Endothelial cell of umbilical vein (primary cell): ENCODE data around the gene NCAN.
"Not testable (repeated sequence)": the region's sequence is repeated elsewhere in the genome, so short reads cannot be mapped to it uniquely, and the experiment has no call there.

ENCODE experiments used
- CTCF ChIP-seq, 2 donors: IDR thresholded peaks; 1 replicate in 1 of 2; 2 replicates in 1 of 2; pipeline ENCODE4 v1.5.1; 2011; ENCODE audit warnings: low read length in 2 of 2, mild to moderate bottlenecking in 2 of 2, moderate library complexity in 2 of 2, control low read depth in 1 of 2, inconsistent platforms in 1 of 2, low read depth in 1 of 2; ENCODE audit not compliant: insufficient read depth in 1 of 2; ENCODE audit errors: extremely low read depth in 1 of 2
- EZH2 ChIP-seq: IDR thresholded peaks from 2 replicates; pipeline ENCODE4 v1.6.1; 2012; ENCODE audit warnings: borderline replicate concordance, low read depth, mild to moderate bottlenecking, moderate library complexity, low read length, inconsistent platforms; ENCODE audit not compliant: severe bottlenecking
- FOS ChIP-seq: IDR thresholded peaks from 2 replicates; pipeline ENCODE4 v1.6.1; 2011; ENCODE audit warnings: mild to moderate bottlenecking, low read length, moderate library complexity, borderline replicate concordance; ENCODE audit not compliant: insufficient read depth
- JUN ChIP-seq: IDR thresholded peaks from 2 replicates; pipeline ENCODE4 v1.6.1; 2011; ENCODE audit warnings: borderline replicate concordance, low read depth; ENCODE audit not compliant: insufficient read length, insufficient read depth
- MYC ChIP-seq: IDR thresholded peaks from one replicate; pipeline ENCODE4 v1.6.1; 2011; ENCODE audit warnings: mild to moderate bottlenecking, low read depth, low read length
- POLR2A ChIP-seq: IDR thresholded peaks from 2 replicates; pipeline ENCODE4 v1.6.1; 2012; ENCODE audit warnings: low read depth, mild to moderate bottlenecking, control low read depth, low read length
- POLR2AphosphoS5 ChIP-seq: IDR thresholded peaks from 2 replicates; pipeline ENCODE4 v1.6.1; 2012; ENCODE audit warnings: low read depth, mild to moderate bottlenecking, control low read depth, low read length, moderate library complexity; ENCODE audit not compliant: insufficient read depth
- TF ChIP-seq, protein P1 (sequence below): IDR thresholded peaks from 2 replicates; pipeline ENCODE4 v1.6.1; 2011; ENCODE audit not compliant: insufficient read depth, insufficient read length

DNA sequence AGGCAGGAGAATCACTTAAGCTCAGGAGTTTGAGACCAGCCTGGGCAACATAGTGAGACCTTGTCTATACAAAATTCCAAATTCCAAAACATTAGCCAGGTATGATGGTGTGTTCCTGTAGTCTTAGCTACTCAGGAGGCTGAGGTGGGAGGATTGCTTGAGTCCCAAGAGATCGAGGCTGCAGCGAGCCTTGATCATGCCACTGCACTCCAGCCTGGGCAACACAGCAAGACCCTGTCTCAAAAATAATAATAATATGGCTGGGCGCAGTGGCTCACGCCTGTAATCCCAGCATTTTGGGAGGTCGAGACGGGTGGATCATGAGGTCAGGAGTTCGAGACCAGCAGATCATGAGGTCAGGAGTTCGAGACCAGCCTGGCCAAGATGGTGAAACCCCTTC is 9.2 kb downstream of the NCAN start:
- TF ChIP-seq CTCF (IDR thresholded peaks at IDR 0.05; ENCODE audit: extremely low read depth in 1 of 2, insufficient read depth in 1 of 2, low read depth in 1 of 2, low read length in 2 of 2); POLR2AphosphoS5; EZH2; POLR2A; JUN; FOS; MYC: not testable (repeated sequence)
- TF ChIP-seq, protein P1, sequence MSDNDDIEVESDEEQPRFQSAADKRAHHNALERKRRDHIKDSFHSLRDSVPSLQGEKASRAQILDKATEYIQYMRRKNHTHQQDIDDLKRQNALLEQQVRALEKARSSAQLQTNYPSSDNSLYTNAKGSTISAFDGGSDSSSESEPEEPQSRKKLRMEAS = not testable (repeated sequence)
